Endometrium (tissue), 2 donors: ENCODE measurements around the gene DACT2.
"Not testable (repeated sequence)": the region's sequence is repeated elsewhere in the genome, so short reads cannot be mapped to it uniquely, and the experiment has no call there.

Source experiments
- FAIRE-seq: peaks from 2 replicates; lab custom pipeline; 2012; peaks lifted over from hg19 to GRCh38; lab: Jason Lieb, UNC
- donor health status: control.
- donor health status: control.

Gene DACT2

DNA sequence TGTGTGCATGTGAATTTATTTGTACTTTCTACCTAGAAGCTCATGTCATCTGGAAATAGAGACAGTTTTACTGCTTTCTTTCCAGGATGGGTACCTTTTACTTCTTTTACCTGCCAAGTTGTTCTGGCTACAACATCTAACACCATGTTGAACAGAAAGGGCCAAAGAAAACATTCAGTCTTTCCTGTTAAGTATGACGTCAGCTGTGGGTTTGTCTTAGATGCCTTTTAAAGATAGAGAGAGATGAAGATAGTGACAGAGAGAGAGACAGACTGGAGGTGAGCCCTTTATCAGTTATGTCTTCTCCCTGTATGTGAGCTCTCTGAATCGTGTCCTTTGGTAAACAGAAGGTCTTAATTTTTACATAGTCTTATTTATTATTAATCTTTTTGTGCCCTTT lies 3.4 kb upstream of the DACT2 start:
- no peak for FAIRE-seq

DNA sequence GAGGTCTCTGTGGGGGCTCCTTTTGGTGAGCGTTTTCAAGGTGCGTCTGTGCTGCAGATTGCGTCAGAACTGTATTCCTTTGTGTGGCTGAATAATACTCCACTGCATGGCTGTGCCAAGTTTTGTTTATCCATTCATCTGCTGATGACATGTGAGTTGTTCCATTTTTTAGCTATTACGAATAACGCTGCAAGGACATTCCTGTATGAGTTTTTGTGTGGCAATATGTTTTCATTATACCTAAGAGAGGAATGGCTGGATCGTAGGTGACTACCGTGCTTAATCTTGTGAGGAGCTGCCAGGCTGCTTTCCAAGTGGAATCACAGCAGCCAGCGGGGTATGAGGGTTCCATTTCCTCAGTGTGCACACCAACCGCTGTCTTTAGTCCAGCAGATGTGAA lies 1.1 kb upstream of the DACT2 start:
- FAIRE-seq, result no peak

DNA sequence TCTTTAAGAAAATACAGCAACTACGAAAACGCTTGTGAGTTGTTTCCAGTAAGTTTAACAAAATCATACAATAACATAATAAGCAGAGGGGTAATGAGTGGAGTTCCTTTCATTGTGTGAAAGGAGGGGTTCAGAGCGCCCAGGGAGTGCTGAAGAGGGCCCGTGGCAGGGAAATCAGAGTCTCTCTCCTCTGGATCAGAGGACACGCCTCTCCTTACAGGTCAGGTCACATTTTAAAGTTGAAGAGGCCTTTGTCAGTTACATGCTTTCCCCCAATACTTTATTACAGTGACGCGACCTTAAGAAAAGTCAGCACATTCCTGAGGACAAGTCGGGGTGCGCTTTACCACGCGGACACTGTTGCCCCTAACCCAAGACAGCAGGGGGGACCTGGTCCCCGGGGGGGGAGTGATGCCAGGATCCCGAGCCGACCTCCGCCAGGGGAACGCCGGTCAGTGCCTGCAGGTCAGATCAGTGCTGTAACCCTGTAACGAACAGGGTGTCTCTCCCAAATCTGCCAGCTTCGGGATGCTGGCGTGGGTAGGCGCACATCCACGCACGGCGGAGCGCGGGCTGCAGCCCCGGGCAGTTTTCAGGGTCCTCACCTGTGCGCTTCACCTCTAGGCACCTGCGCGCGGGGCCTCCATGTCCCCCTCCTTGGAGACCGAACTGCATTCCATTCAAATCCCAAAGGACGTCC lies 848 bp downstream of the DACT2 start:
- no peak for FAIRE-seq

- FAIRE-seq, result no peak
Measured at GRCh38 chr6:168318090-168318489, 1.5 kb downstream of the DACT2 start.

DNA sequence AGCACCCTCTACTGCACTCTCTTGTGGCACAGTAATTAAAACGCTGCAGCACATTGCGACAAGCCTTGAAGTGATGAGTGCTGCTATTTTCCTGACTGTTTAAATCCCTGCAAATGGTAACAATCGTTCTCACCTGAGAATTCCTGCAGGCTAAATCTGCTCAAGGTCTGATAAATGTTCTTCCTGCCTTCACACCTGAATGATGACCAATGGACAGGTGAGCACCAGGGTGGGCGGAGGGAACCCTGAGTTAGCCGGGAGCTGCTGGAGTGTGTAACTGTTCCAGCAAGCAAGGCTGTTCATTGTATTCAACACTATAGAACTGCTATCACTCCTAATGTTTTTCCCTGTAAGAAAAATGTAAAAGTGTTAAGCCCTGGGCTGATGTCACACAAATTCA lies 4.0 kb downstream of the DACT2 start:
- no peak for FAIRE-seq

DNA sequence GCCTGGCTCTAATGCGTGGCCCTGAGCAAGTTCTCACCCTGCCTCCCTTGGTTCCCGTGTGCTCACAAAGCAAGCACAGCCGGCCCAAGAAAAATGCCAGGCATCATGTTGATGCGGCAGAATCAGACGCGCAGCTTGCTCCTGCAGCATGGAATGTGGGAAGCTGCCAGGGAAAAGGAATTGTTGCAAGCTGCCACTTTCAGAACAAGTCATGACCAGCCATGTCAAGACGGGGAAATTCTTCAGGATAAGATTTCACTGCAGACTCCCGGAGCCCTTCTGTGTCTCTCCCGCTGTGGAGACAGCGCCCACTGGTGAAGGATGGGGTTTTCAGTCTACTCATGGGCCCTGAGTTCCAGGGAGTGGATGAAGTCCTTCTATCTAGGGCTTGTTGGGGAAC lies 4.6 kb downstream of the DACT2 start:
- FAIRE-seq, result no peak

- FAIRE-seq, result no peak
Measured at GRCh38 chr6:168314021-168314420, 5.6 kb downstream of the DACT2 start.

DNA sequence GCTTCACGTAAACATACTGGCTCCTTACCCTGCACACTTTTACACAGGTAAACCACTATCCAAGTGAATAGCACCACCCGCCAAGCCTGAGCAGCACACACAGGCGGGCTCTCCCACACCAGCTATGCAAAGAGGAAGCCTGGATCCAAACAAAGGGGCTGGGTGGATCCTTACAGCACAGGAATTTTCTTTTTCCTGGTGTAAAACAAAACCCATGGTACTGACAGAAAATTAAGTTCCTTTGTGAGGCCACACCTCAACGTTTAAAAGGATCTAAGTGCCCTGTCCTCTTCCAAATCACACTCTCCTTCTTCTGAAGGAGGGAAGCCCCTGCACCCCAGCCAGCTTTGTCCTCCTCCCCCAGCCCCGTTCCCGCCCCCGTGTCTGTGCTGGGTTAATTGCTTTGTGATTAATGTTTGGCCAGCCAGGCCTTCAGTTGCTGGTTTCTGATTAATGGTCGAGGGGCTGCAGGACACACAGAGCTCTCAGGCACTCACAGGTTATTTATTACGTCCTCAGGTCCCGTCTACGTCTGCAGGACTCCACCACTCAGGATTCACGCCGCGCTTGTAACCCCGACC lies 6.1 kb downstream of the DACT2 start:
- no peak for FAIRE-seq

- not testable (repeated sequence) for FAIRE-seq
Measured at GRCh38 chr6:168312125-168312507, 7.5 kb downstream of the DACT2 start.

- FAIRE-seq, result no peak
Measured at GRCh38 chr6:168311410-168312124, 8.0 kb downstream of the DACT2 start.

DNA sequence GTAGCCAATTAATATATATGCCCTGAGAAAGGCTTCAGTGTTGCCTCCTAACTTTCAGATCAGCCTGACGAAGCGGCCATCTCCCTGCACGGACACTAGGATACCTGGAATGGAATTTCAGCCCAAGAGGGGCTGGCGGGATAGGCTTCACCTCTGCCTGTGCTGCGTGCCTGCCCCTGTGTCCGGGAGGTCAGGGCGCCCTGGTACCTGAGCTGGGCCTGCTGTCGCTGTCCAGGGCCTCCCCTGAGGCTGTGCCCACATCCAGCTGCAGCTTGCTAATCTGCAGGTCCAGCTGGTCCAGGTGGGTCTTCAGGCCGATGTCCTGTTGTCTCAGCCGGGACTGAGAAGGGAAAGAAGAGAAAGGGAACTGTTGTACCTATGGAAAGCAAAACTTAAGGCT lies 8.6 kb downstream of the DACT2 start:
- no peak for FAIRE-seq

DNA sequence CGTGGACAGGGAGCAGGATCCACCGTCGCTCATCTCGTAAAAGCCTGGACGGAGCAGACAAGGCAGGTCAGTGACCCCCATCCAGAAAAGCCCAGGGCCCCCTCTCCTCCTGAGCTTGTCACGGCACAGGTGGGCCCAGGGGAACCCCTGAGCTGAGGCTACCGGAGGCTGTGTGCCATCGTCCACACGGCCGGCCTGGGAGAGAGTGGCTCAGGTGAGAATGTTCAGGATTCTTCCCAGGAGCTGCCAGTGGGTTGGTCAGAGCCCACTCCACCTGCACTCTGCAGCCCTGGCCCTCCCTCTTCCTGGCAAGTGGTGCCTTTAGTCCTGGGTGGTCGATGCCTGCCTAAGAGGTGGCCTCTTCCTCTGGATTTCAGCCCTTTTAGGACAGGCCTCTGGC lies 9.2 kb downstream of the DACT2 start:
- no peak for FAIRE-seq

DNA sequence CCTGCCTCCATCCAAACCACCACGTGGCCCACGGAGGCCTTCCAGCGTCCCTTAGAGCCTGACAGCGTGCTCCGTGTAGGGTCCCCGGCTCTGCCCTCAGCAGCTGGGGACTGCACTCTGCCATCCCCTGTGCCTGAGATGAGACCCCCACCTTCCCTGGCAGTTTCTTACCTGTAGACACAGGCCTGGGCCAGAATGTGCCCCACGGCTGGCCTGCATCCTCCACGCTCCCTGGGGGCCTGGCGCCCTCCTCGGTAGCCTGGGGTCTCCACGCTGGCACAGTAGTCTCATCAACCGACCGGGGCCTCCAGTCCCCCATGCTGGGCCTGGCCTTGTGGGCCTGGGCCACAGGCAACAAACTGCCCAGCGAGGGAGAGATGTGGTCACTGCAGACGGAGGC lies 9.6 kb downstream of the DACT2 start:
- no peak for FAIRE-seq

DNA sequence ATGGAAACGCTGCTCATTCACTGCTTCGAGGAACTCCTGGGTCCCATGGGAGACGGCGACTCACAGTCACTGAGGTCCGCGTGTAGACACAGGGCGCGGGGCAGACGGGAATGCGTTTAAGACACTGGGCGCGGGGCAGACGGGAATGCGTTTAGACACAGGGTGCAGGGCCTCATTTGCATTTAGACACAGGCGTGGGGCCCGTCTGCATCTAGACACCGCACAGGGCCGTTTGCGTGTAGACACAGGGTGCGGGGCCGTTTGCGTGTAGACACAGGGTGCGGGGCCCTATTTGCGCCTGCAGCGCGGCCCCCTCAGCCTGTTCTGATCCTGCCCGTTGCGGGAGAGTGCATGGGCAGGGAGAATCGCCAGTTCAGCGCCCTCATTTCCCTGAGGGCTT lies 10.4 kb downstream of the DACT2 start:
- FAIRE-seq, result no peak

GRCh38 chr6:168308390-168309144 lies 11.0 kb downstream of the DACT2 start:
- no peak for FAIRE-seq

DNA sequence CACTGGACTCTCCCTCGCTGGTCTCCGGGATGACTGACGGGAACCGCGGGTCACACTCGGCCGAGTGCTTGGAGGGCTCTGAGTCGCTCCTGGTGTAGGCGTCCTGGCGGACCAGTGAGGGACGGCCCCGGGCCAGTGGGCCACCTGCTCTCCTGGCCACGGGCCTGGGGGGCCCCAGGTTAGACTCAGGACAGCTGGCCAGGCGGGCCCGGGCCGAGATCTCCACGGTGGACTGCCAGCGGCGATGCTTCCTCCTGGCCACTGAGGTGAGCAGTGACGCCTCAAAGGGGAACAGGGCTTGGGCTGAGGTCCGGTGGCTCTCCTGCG lies 11.9 kb downstream of the DACT2 start:
- no peak for FAIRE-seq

DNA sequence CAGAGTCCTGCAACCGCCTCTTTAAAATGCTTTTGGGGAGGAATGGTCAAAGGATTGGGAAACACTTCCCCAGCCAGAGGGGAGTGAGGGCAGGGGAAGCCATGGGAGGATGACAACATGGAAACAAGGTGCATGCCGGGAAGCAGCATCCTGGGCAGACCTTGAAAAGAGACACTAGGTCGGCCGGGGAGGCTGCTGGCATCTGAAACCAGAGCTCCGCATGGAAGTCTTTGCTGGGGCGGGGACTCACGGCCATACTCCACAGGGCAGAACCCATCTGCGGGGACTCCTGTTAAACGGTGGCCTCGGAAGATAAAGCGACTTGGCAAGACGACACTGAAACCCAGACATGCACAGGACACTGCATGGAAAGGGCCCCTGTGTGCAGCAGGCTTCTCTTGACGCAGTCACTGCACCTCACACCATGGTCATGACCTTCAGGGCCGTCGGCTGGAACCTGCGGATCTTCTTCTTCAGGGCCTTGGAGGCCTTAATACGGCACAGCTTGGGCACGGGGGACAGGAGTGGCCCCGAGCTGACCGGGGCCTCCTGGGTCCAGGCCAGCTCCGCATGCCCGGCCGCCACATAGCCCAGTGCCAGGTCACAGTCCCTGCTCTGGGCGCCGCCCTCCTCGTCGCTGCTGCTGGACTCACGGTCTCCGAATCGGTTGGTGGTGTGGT lies 12.4 kb downstream of the DACT2 start:
- FAIRE-seq, result no peak

DNA sequence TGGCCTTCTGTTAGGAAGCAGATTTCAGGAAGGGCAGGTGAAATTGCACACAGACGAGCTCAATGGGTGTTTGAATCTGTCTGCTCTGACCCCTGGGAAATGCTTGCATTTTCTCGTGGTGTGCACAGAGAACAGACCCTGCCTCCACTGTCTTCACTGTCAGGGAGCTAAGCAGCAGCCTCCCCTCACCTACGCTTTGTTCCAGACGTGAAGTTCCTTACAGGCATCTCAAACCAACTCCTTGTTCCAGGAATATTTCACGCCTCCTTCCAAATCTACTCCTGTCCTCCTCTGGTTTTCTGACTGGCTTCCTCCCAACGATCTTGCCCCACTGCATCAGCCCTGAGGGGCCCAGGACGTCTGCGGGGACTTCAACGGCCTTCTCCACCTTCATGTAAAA lies 13.7 kb downstream of the DACT2 start:
- no peak for FAIRE-seq

GRCh38 chr6:168305096-168305749 lies 14.4 kb downstream of the DACT2 start:
- FAIRE-seq, result no peak

DNA sequence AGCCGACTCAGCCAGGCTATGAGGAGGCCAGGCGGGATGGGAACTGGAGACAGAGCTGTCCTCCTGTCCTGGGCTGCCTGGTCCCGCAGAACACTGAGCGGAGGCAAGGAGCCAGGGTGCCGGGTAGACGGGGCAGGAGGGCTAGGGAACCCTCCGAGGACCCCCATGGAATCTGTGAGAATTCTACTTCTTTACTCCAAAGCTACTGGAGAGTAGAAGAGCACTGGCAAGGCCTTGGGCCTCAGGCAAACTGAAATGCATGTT lies 14.9 kb downstream of the DACT2 start:
- FAIRE-seq, result no peak

GRCh38 chr6:168303982-168304751 lies 15.4 kb downstream of the DACT2 start:
- no peak for FAIRE-seq

DNA sequence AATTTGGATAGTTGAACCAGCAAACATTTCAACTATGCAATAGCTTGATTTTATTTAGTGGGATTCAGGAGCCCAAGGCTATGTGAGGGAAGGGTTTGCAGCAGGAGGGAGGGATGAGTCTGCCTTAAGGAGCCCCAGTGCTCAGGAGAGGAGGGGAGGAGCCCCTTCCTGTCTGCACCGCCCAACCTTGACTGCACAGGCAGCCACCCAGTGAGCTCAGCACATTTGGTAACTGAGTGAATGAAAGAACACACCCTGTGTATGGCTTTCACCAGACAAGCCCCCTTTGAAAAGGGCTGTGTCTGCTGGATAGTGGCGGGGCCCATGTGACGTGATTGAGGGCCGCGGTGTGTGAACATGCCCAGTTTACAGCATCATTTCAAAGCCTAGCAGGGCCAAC lies 17.0 kb downstream of the DACT2 start:
- no peak for FAIRE-seq
